H1 (cell line): ENCODE measurements around the gene SLC43A3. TPM values are rescaled to one million over a fixed set of nuclear protein-coding genes. Genes with fewer than 3 reads are reported as not detected.

Experiments
- CTCF ChIA-PET: fragments of 300-600 bp; sonication (Branson Sonifier 250); formaldehyde crosslinking; loops from one replicate; lab custom pipeline; 2021; ENCODE audit not compliant: partially characterized antibody; lab: Charles Lee
- POLR2A ChIA-PET: fragments of 300-600 bp; sonication (Branson Sonifier 250); formaldehyde crosslinking; loops from one replicate; lab custom pipeline; 2021; ENCODE audit warnings: inconsistent platforms; ENCODE audit not compliant: partially characterized antibody; lab: Charles Lee
- DNase-seq, 2 experiments: peaks; one replicate each; pipeline versions ENCODE4 v3.0.0 to v3.0.0-alpha.2; 2010 to 2022; ENCODE audit warnings: low spot score in 2 of 2, low read depth in 1 of 2, mixed read lengths in 1 of 2
- FAIRE-seq: peaks from 2 replicates; lab custom pipeline; 2011; peaks lifted over from hg19 to GRCh38; lab: Jason Lieb, UNC
- H2AFZ ChIP-seq: 2 replicates; pipeline ENCODE4 v1.8.1; 2012; ENCODE audit warnings: low read length, inconsistent platforms
- H2AK5ac ChIP-seq: 2 replicates; pipeline ENCODE4 v1.6.1; 2013; ENCODE audit warnings: low read depth, low read length
- H2BK120ac ChIP-seq: replicated peaks from 2 replicates; pipeline ENCODE3; 2013; ENCODE audit warnings: low read depth, low read length, inconsistent platforms
- H2BK12ac ChIP-seq: 2 replicates; pipeline ENCODE4 v1.6.1; 2013; ENCODE audit warnings: low read depth, low read length
- H2BK15ac ChIP-seq: 2 replicates; pipeline ENCODE4 v1.6.1; 2013; ENCODE audit warnings: low read length
- H2BK20ac ChIP-seq: 2 replicates; pipeline ENCODE4 v1.6.1; 2013; ENCODE audit warnings: low read length
- H2BK5ac ChIP-seq: 2 replicates; pipeline ENCODE4 v1.6.1; 2013; ENCODE audit warnings: low read depth, low read length
- H3K14ac ChIP-seq: 2 replicates; pipeline ENCODE4 v1.6.1; 2013; ENCODE audit warnings: inconsistent platforms; ENCODE audit not compliant: insufficient read length
- H3K18ac ChIP-seq: 2 replicates; pipeline ENCODE4 v1.6.1; 2013; ENCODE audit warnings: low read length; ENCODE audit errors: extremely low read depth
- H3K23ac ChIP-seq: 2 replicates; pipeline ENCODE4 v1.6.1; 2013; ENCODE audit warnings: inconsistent platforms; ENCODE audit not compliant: insufficient read length
- H3K23me2 ChIP-seq: 2 replicates; pipeline ENCODE4 v1.6.1; 2013; ENCODE audit warnings: low read depth, low read length
- H3K27ac ChIP-seq: 2 replicates; pipeline ENCODE4 v1.6.1; 2011; ENCODE audit warnings: low read depth, low read length, inconsistent platforms
- H3K27me3 ChIP-seq, 4 experiments: replicated peaks in 1 of 4; 1 replicate in 1 of 4; 2 replicates in 3 of 4; pipeline versions ENCODE4 v1.6.1 to v1.8.1; 2011 to 2013; ENCODE audit warnings: low read length in 3 of 4, mild to moderate bottlenecking in 3 of 4, inconsistent platforms in 2 of 4, mixed read lengths in 2 of 4, moderate library complexity in 1 of 4; ENCODE audit not compliant: control insufficient read depth in 3 of 4, insufficient read depth in 3 of 4; ENCODE audit errors: extremely low read depth in 1 of 4
- H3K36me3 ChIP-seq, 4 experiments: 2 replicates each; pipeline versions ENCODE4 v1.6.1 to v1.8.1; 2011 to 2013; ENCODE audit warnings: mild to moderate bottlenecking in 4 of 4, low read length in 3 of 4, moderate library complexity in 2 of 4, control low read depth in 1 of 4, inconsistent platforms in 1 of 4; ENCODE audit not compliant: insufficient read depth in 4 of 4, control insufficient read depth in 2 of 4
- H3K4ac ChIP-seq: replicated peaks from 2 replicates; pipeline ENCODE3; 2013; ENCODE audit warnings: low read length, low read depth, mixed read lengths, inconsistent platforms; ENCODE audit not compliant: insufficient read length
- H3K4me1 ChIP-seq, 4 experiments: replicated peaks in 1 of 4; 1 replicate in 1 of 4; 2 replicates in 3 of 4; pipeline versions ENCODE4 v1.6.1 to v1.8.1; 2011 to 2013; ENCODE audit warnings: low read length in 3 of 4, inconsistent platforms in 2 of 4, mixed read lengths in 1 of 4; ENCODE audit not compliant: insufficient read depth in 4 of 4, control insufficient read depth in 3 of 4
- H3K4me2 ChIP-seq, 2 experiments: 2 replicates each; pipeline versions ENCODE4 v1.6.1 to v1.8.1; 2011 to 2013; ENCODE audit warnings: low read depth in 2 of 2, low read length in 2 of 2, control low read depth in 1 of 2, inconsistent platforms in 1 of 2, mild to moderate bottlenecking in 1 of 2; ENCODE audit not compliant: insufficient read depth in 1 of 2
- H3K4me3 ChIP-seq, 4 experiments: fragments of 200-600, 300-600 bp in 1 of 4; sonication (generic), shearing (Covaris generic), sonication (Bioruptor Twin) in 1 of 4; 2 replicates each; pipeline versions ENCODE4 v1.5.1 to v1.8.1; 2011 to 2016; ENCODE audit warnings: low read length in 4 of 4, low read depth in 3 of 4, control low read depth in 2 of 4, inconsistent platforms in 2 of 4, mild to moderate bottlenecking in 2 of 4, mixed read lengths in 1 of 4, moderate library complexity in 1 of 4; ENCODE audit not compliant: insufficient read depth in 2 of 4; ENCODE audit errors: extremely low read depth in 1 of 4
- H3K56ac ChIP-seq: replicated peaks from 2 replicates; pipeline ENCODE3; 2013; ENCODE audit warnings: low read depth, mild to moderate bottlenecking, mixed read lengths, low read length, inconsistent platforms; ENCODE audit not compliant: insufficient read length
- H3K79me1 ChIP-seq: 2 replicates; pipeline ENCODE4 v1.6.1; 2013; ENCODE audit warnings: low read depth, low read length, control low read depth
- H3K79me2 ChIP-seq, 2 experiments: 2 replicates each; pipeline versions ENCODE4 v1.6.1 to v1.8.1; 2012 to 2013; ENCODE audit warnings: low read length in 2 of 2, mild to moderate bottlenecking in 2 of 2, inconsistent platforms in 1 of 2; ENCODE audit not compliant: insufficient read depth in 2 of 2, control insufficient read depth in 1 of 2
- H3K9ac ChIP-seq, 4 experiments: replicated peaks in 1 of 4; 1 replicate in 1 of 4; 2 replicates in 3 of 4; pipeline versions ENCODE4 v1.6.1 to v1.8.1; 2011 to 2013; ENCODE audit warnings: low read depth in 3 of 4, low read length in 3 of 4, control low read depth in 2 of 4, mild to moderate bottlenecking in 2 of 4, moderate library complexity in 2 of 4, inconsistent platforms in 1 of 4; ENCODE audit errors: extremely low read depth in 1 of 4
- H3K9me3 ChIP-seq, 2 experiments: 2 replicates each; pipeline versions ENCODE4 v1.6.1 to v1.8.1; 2012 to 2013; ENCODE audit warnings: mild to moderate bottlenecking in 2 of 2, moderate library complexity in 2 of 2, control low read depth in 1 of 2, inconsistent platforms in 1 of 2, low read depth in 1 of 2, low read length in 1 of 2, mixed read lengths in 1 of 2; ENCODE audit not compliant: insufficient read depth in 2 of 2
- H4K20me1 ChIP-seq, 2 experiments: replicated peaks in 1 of 2; 2 replicates each; pipeline versions ENCODE3 to v1.8.1; 2011 to 2013; ENCODE audit warnings: inconsistent platforms in 2 of 2, low read length in 2 of 2, mild to moderate bottlenecking in 1 of 2; ENCODE audit not compliant: insufficient read depth in 2 of 2, control insufficient read depth in 1 of 2
- H4K5ac ChIP-seq: 2 replicates; pipeline ENCODE4 v1.6.1; 2013; ENCODE audit warnings: low read length, low read depth, mixed read lengths, inconsistent platforms; ENCODE audit not compliant: insufficient read length
- H4K8ac ChIP-seq: 2 replicates; pipeline ENCODE4 v1.8.0; 2013; ENCODE audit warnings: mild to moderate bottlenecking, moderate library complexity, low read length, inconsistent platforms; ENCODE audit not compliant: insufficient read depth; ENCODE audit errors: extremely low read depth
- H4K91ac ChIP-seq: replicated peaks from 2 replicates; pipeline ENCODE3; 2013; ENCODE audit warnings: low read length, mixed read lengths, inconsistent platforms; ENCODE audit not compliant: insufficient read length
- ASH2L ChIP-seq: fragments of 200-600, 300-600 bp; sonication (generic); IDR thresholded peaks from one replicate; pipeline ENCODE4 v1.7.1; 2017; ENCODE audit warnings: low read length
- CHD1 ChIP-seq: IDR thresholded peaks from 2 replicates; pipeline ENCODE4 v1.6.1; 2012; ENCODE audit warnings: low read depth, low read length, improper control_type of control experiment
- EP300 ChIP-seq, 2 experiments: IDR thresholded peaks; 1 replicate in 1 of 2; 2 replicates in 1 of 2; pipeline ENCODE4 v1.6.1; 2011 to 2012; ENCODE audit warnings: low read depth in 2 of 2, low read length in 2 of 2, mild to moderate bottlenecking in 2 of 2, borderline replicate concordance in 1 of 2, inconsistent platforms in 1 of 2, moderate library complexity in 1 of 2
- FOSL1 ChIP-seq: IDR thresholded peaks from 2 replicates; pipeline ENCODE4 v1.6.1; 2011; ENCODE audit warnings: mild to moderate bottlenecking, low read depth, low read length, moderate library complexity; ENCODE audit not compliant: insufficient read depth
- MAX ChIP-seq: IDR thresholded peaks from 2 replicates; pipeline ENCODE4 v1.6.1; 2012; ENCODE audit warnings: inconsistent platforms
- SP1 ChIP-seq: IDR thresholded peaks from 2 replicates; pipeline ENCODE4 v1.6.1; 2011; ENCODE audit warnings: low read depth, low read length
- SP4 ChIP-seq: IDR thresholded peaks from 2 replicates; pipeline ENCODE4 v1.6.1; 2012; ENCODE audit warnings: low read length, inconsistent platforms
- TAF1 ChIP-seq: IDR thresholded peaks from 2 replicates; pipeline ENCODE4 v1.6.1; 2011; ENCODE audit warnings: mild to moderate bottlenecking, low read depth, low read length
- TAF7 ChIP-seq: optimal IDR thresholded peaks from 2 replicates; pipeline ENCODE3; 2011; ENCODE audit warnings: low read depth, mild to moderate bottlenecking, inconsistent platforms, low read length, moderate library complexity, borderline replicate concordance
- TBP ChIP-seq: IDR thresholded peaks from 2 replicates; pipeline ENCODE4 v1.6.1; 2011; ENCODE audit warnings: low read depth, low read length, improper control_type of control experiment
- WGBS, 2 experiments: shearing (Covaris generic) in 1 of 2; methylation state at CpG; one replicate each; pipeline versions ENCODE4 v1.1.6 to v1.1.7; 2013 to 2015; ENCODE audit warnings: low lambda C conversion rate in 2 of 2, mixed read lengths in 2 of 2, inconsistent platforms in 1 of 2, low coverage in 1 of 2, missing lambda C conversion rate in 1 of 2; ENCODE audit not compliant: insufficient replicate concordance in 2 of 2, insufficient coverage in 1 of 2, insufficient read length in 1 of 2; ENCODE audit errors: extremely low coverage in 1 of 2, missing lambda C conversion rate in 1 of 2; 5-methylcytosine and 5-hydroxymethylcytosine counted together
- polyA plus RNA-seq, 7 experiments: library from polyadenylated mRNA; depleted of rRNA in 3 of 7; stranded (reverse) in 5 of 7; unstranded in 2 of 7; fragments of >200 nt in 5 of 7; fragments of 200-250 nt in 2 of 7; gene quantifications; 1 replicate in 5 of 7; 2 replicates in 1 of 7; 4 replicates in 1 of 7; pipeline versions ENCODE4 v1.2.1 to v1.2.3, GENCODE V29; 2011 to 2013; ENCODE audit warnings: missing spikeins in 2 of 7, mixed read lengths in 2 of 7
- total RNA-seq: library from RNA; stranded (reverse); fragmentation: NEBNext Ultra II Directional; extraction: Animal tissue kit (Norgen Biotek cat#: 25700); gene quantifications from 2 replicates; pipeline ENCODE4 v1.2.1, GENCODE V29; 2021
- TF ChIP-seq, protein P1 (sequence below): IDR thresholded peaks from 2 replicates; pipeline ENCODE4 v1.6.1; 2011; ENCODE audit warnings: low read length, improper control_type of control experiment

The SLC43A3 gene
- total and polyA plus RNA-seq, 2 of the 8 experiments (the other 6 are each of a cell fraction or from before 2014, with no cell fraction given), result 31.8 to 67.8 TPM

GRCh38 chr11:57474803-57475115, 47.8 kb upstream of the SLC43A3 start:
- Histone ChIP-seq H2AK5ac (no peak overlapping the region), H4K8ac (no peak overlapping the region), H3K79me1 (no peaks in the 10 kb centered on the region), H4K20me1 (peaks cover 4 to 7% of the 10 kb centered on the region in 2 experiments), H4K5ac (no peak overlapping the region), H3K9ac (no peak overlapping the region), H2BK5ac (no peak overlapping the region), H2BK12ac (no peak overlapping the region), H3K56ac (no peak overlapping the region), H4K91ac (no peak overlapping the region), H3K4me3 (no peak overlapping the region), H3K23ac (no peak overlapping the region), H3K18ac (no peak overlapping the region), H2BK15ac (no peak overlapping the region), H3K23me2 (peaks cover 11% of the 10 kb centered on the region; the same call in 1 of the 2 replicates), H3K27ac (no peak overlapping the region), H3K4me2 (no peak overlapping the region; a peak in 1 of 4 replicates), H2BK20ac (no peak overlapping the region), H3K4me1 (peaks cover 4 to 30% (median 15%) of the 10 kb centered on the region in 4 experiments), H3K4ac (no peak overlapping the region), H2AFZ (no peak overlapping the region), H3K79me2 (no peaks in the 10 kb centered on the region), H3K9me3 (no peaks in the 10 kb centered on the region), H2BK120ac (no peak overlapping the region), H3K14ac (no peak overlapping the region), H3K27me3 (peaks cover 0 to 35% (median 22%) of the 10 kb centered on the region in 4 experiments; a peak in 6 of 7 replicates), H3K36me3 (peaks cover 0 to 8% (median 2%) of the 10 kb centered on the region in 4 experiments; a peak in 3 of 8 replicates)
- no peak for DNase-seq
- POLR2A ChIA-PET, result interaction anchor here (0.7 to 5.2 kb wide), 5 partner anchors 12 to 129 kb away, joined by 3 to 60 read pairs (median 3); partner anchors contain the start of gene RTN4RL2
- CTCF ChIA-PET, result interaction anchor here (0.5 to 4.5 kb wide), 16 partner anchors 8 to 236 kb away, joined by 3 to 45 read pairs (median 4); partner anchors contain the start of gene RTN4RL2
- WGBS, 2 experiments, result 71% methylated on average over 5 of the region's 5 CpGs; no CpG with 5 or more reads in 1 of the 2 experiments
- FAIRE-seq, result no peak
- no peak for TF ChIP-seq EP300 (IDR thresholded peaks at IDR 0.05; ENCODE audit: borderline replicate concordance in 1 of 2, low read depth in 2 of 2, low read length in 2 of 2)
- no peak for TF ChIP-seq TAF1
- no peak for TF ChIP-seq SP4
- TF ChIP-seq TAF7, result no peak
- no peak for TF ChIP-seq MAX
- TF ChIP-seq, protein P1, sequence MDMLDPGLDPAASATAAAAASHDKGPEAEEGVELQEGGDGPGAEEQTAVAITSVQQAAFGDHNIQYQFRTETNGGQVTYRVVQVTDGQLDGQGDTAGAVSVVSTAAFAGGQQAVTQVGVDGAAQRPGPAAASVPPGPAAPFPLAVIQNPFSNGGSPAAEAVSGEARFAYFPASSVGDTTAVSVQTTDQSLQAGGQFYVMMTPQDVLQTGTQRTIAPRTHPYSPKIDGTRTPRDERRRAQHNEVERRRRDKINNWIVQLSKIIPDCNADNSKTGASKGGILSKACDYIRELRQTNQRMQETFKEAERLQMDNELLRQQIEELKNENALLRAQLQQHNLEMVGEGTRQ, result no peak
- no peak for TF ChIP-seq TBP
- TF ChIP-seq ASH2L, result no peak
- no peak for TF ChIP-seq FOSL1
- no peak for TF ChIP-seq CHD1
- TF ChIP-seq SP1, result no peak
